Measurements from ENCODE around the gene POFUT2. TPM values are rescaled to one million over a fixed set of nuclear protein-coding genes. Genes with fewer than 3 reads are reported as not detected.

The POFUT2 gene
- total RNA-seq, 1 experiment from 2014 or later, result 14.3 TPM

GRCh38 chr21:45291613-45292398 is 4.1 kb upstream of the POFUT2 start:
- in situ Hi-C loops (cut with HindIII; ENCODE audit: low pct_unique_long_range_greater_than_20kb, low sequenced_read_pairs), result no loop called here
- DNase-seq (ENCODE audit: low read depth, low spot score), result no peak

GRCh38 chr21:45290948-45291612 is 3.4 kb upstream of the POFUT2 start:
- in situ Hi-C loops (cut with HindIII; ENCODE audit: low pct_unique_long_range_greater_than_20kb, low sequenced_read_pairs), result no loop called here
- DNase-seq (ENCODE audit: low read depth, low spot score), result no peak

GRCh38 chr21:45289655-45290515 is 2.2 kb upstream of the POFUT2 start:
- peak; percentile 45 for DNase-seq (ENCODE audit: low read depth, low spot score)

GRCh38 chr21:45289134-45289533 is 1.4 kb upstream of the POFUT2 start:
- DNase-seq (ENCODE audit: low read depth, low spot score), result no peak
- in situ Hi-C loops (cut with HindIII; ENCODE audit: low pct_unique_long_range_greater_than_20kb, low sequenced_read_pairs), result no loop called here

More at GRCh38 chr21:45289655-45290515, 2.2 kb upstream of the POFUT2 start:
- in situ Hi-C loops (cut with HindIII; ENCODE audit: low pct_unique_long_range_greater_than_20kb, low sequenced_read_pairs), result no loop called here

GRCh38 chr21:45288441-45288841 is 746 bp upstream of the POFUT2 start:
- no peak for DNase-seq (ENCODE audit: low read depth, low spot score)
- in situ Hi-C loops (cut with HindIII; ENCODE audit: low pct_unique_long_range_greater_than_20kb, low sequenced_read_pairs), result no loop called here

- in situ Hi-C loops (cut with HindIII; ENCODE audit: low pct_unique_long_range_greater_than_20kb, low sequenced_read_pairs), result no loop called here
- no peak for DNase-seq (ENCODE audit: low read depth, low spot score)
Measured at GRCh38 chr21:45286671-45287437, 841 bp downstream of the POFUT2 start.

- in situ Hi-C loops (cut with HindIII; ENCODE audit: low pct_unique_long_range_greater_than_20kb, low sequenced_read_pairs), result no loop called here
- DNase-seq (ENCODE audit: low read depth, low spot score), result no peak
Measured at GRCh38 chr21:45285266-45285931, 2.3 kb downstream of the POFUT2 start.

GRCh38 chr21:45284456-45284741 is 3.3 kb downstream of the POFUT2 start:
- in situ Hi-C loops (cut with HindIII; ENCODE audit: low pct_unique_long_range_greater_than_20kb, low sequenced_read_pairs), result no loop called here
- no peak for DNase-seq (ENCODE audit: low read depth, low spot score)

GRCh38 chr21:45283611-45284455 is 3.9 kb downstream of the POFUT2 start:
- in situ Hi-C loops (cut with HindIII; ENCODE audit: low pct_unique_long_range_greater_than_20kb, low sequenced_read_pairs), result no loop called here
- DNase-seq (ENCODE audit: low read depth, low spot score), result no peak

- in situ Hi-C loops (cut with HindIII; ENCODE audit: low pct_unique_long_range_greater_than_20kb, low sequenced_read_pairs), result no loop called here
- DNase-seq (ENCODE audit: low read depth, low spot score), result no peak
Measured at GRCh38 chr21:45283035-45283610, 4.6 kb downstream of the POFUT2 start.

GRCh38 chr21:45282283-45283034 is 5.2 kb downstream of the POFUT2 start:
- DNase-seq (ENCODE audit: low read depth, low spot score), result no peak
- in situ Hi-C loops (cut with HindIII; ENCODE audit: low pct_unique_long_range_greater_than_20kb, low sequenced_read_pairs), result no loop called here

GRCh38 chr21:45281411-45282282 is 6.0 kb downstream of the POFUT2 start:
- in situ Hi-C loops (cut with HindIII; ENCODE audit: low pct_unique_long_range_greater_than_20kb, low sequenced_read_pairs), result no loop called here
- no peak for DNase-seq (ENCODE audit: low read depth, low spot score)

- no peak for DNase-seq (ENCODE audit: low read depth, low spot score)
- in situ Hi-C loops (cut with HindIII; ENCODE audit: low pct_unique_long_range_greater_than_20kb, low sequenced_read_pairs), result no loop called here
Measured at GRCh38 chr21:45280969-45281368, 6.7 kb downstream of the POFUT2 start.

GRCh38 chr21:45280178-45280821 is 7.4 kb downstream of the POFUT2 start:
- in situ Hi-C loops (cut with HindIII; ENCODE audit: low pct_unique_long_range_greater_than_20kb, low sequenced_read_pairs), result no loop called here
- DNase-seq (ENCODE audit: low read depth, low spot score), result no peak

Measured in SK-MEL-5 (cell line).